Measurements from ENCODE around the gene ENDOG. TPM values are rescaled to one million over a fixed set of nuclear protein-coding genes. Genes with fewer than 3 reads are reported as not detected.
"Not testable (repeated sequence)": the region's sequence is repeated elsewhere in the genome, so short reads cannot be mapped to it uniquely, and the experiment has no call there.

ENDOG gene
- total RNA-seq, 1 experiment from 2014 or later: 16.7 TPM

DNA sequence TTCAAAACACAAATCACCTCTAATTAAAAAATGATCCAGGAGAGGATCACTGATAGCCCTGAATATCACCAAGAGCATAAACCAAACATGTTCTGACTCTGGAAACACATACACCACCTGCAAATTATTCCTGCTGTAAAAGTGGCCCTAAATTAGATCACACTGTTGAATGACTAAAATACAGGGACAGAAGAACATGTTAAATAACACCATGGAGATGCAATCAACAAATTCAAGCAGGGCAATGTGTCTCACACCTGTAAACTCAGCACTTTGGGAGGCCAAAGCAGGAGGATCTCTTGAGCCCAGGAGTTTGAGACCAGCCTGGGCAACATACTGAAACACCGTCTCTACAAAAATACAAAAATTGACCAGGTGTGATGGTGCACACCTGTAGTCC, 29.5 kb downstream of the ENDOG start:
- H3K27ac ChIP-seq (ENCODE audit: insufficient read length, low read depth, low read length): no peak overlapping the region
- H4K8ac ChIP-seq (replicated peaks; ENCODE audit: insufficient read length, low read depth, low read length): no peak overlapping the region
- H3K4me1 ChIP-seq (ENCODE audit: insufficient read depth, low read length): no peaks in the 10 kb centered on the region
- no peaks in the 10 kb centered on the region for H3K27me3 ChIP-seq (ENCODE audit: insufficient read depth, low read length)
- H2BK12ac ChIP-seq (ENCODE audit: insufficient read length, low read depth, low read length): no peak overlapping the region
- Mint-ChIP-seq H3K27me3 (ENCODE audit: low read depth) (no peaks in the 10 kb centered on the region), H3K36me3 (ENCODE audit: insufficient read depth in 1 of 3, low read depth in 3 of 3) (peaks cover 22 to 25% (median 25%) of the 10 kb centered on the region in 3 experiments), H3K4me1 (peaks cover 4 to 5% of the 10 kb centered on the region in 2 experiments; a peak in 2 of 4 replicates), H3K9me3 (peaks cover 21 to 22% of the 10 kb centered on the region in 2 experiments), H3K4me3 (no peak overlapping the region), H3K27ac (no peak overlapping the region; a peak in 1 of 7 replicates)
- DNase-seq: no peak
- H2AFZ ChIP-seq (ENCODE audit: low read length): no peak overlapping the region
- no peak overlapping the region for H3K18ac ChIP-seq (ENCODE audit: insufficient read length, low read depth, low read length)
- no peak overlapping the region for H2BK20ac ChIP-seq (ENCODE audit: low read depth, low read length, poor library complexity, severe bottlenecking)
- H4K91ac ChIP-seq (ENCODE audit: insufficient read length, low read depth, low read length): no peak overlapping the region
- no peak overlapping the region for H3K23ac ChIP-seq (ENCODE audit: insufficient read length, low read depth, low read length)
- H3K56ac ChIP-seq (ENCODE audit: insufficient read length, low read depth, low read length): no peak overlapping the region
- no peak overlapping the region for H3K9ac ChIP-seq (ENCODE audit: extremely low read depth, insufficient read length, low read length)
- no peak overlapping the region for H4K5ac ChIP-seq (ENCODE audit: insufficient read length, low read depth, low read length)
- no peaks in the 10 kb centered on the region for H3K79me1 ChIP-seq (ENCODE audit: insufficient read depth, low read depth, low read length, poor library complexity, severe bottlenecking)
- H2AK5ac ChIP-seq (ENCODE audit: insufficient read length, low read length): no peak overlapping the region
- no peak overlapping the region for H2BK5ac ChIP-seq (ENCODE audit: insufficient read length, low read length)
- H4K20me1 ChIP-seq (ENCODE audit: control insufficient read depth, insufficient read depth, insufficient read length): no peaks in the 10 kb centered on the region
- H3K4ac ChIP-seq (ENCODE audit: low read depth, low read length): no peak overlapping the region
- no peaks in the 10 kb centered on the region for H3K9me3 ChIP-seq (ENCODE audit: control insufficient read depth, low read depth, low read length)
- no peaks in the 10 kb centered on the region for H3K23me2 ChIP-seq (ENCODE audit: insufficient read length, low read depth, low read length, poor library complexity, severe bottlenecking)
- H2BK15ac ChIP-seq (ENCODE audit: low read depth, low read length): no peak overlapping the region
- WGBS (ENCODE audit: extremely low coverage, insufficient read length, low lambda C conversion rate): no CpG with 5 or more reads among the region's 1 CpG
- TF ChIP-seq, protein P1, sequence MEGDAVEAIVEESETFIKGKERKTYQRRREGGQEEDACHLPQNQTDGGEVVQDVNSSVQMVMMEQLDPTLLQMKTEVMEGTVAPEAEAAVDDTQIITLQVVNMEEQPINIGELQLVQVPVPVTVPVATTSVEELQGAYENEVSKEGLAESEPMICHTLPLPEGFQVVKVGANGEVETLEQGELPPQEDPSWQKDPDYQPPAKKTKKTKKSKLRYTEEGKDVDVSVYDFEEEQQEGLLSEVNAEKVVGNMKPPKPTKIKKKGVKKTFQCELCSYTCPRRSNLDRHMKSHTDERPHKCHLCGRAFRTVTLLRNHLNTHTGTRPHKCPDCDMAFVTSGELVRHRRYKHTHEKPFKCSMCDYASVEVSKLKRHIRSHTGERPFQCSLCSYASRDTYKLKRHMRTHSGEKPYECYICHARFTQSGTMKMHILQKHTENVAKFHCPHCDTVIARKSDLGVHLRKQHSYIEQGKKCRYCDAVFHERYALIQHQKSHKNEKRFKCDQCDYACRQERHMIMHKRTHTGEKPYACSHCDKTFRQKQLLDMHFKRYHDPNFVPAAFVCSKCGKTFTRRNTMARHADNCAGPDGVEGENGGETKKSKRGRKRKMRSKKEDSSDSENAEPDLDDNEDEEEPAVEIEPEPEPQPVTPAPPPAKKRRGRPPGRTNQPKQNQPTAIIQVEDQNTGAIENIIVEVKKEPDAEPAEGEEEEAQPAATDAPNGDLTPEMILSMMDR (conservative IDR thresholded peaks at IDR 0.05): no peak
- H3T11ph ChIP-seq (ENCODE audit: low read length): no peak overlapping the region
- H3K14ac ChIP-seq (ENCODE audit: insufficient read depth, low read length): no peak overlapping the region
- no peaks in the 10 kb centered on the region for H3K79me2 ChIP-seq (ENCODE audit: insufficient read depth, low read length)
- H2BK120ac ChIP-seq (ENCODE audit: low read depth, low read length, poor library complexity, severe bottlenecking): no peak overlapping the region
- no peak overlapping the region for H3K4me2 ChIP-seq (ENCODE audit: insufficient read depth, insufficient read length, low read length)

DNA sequence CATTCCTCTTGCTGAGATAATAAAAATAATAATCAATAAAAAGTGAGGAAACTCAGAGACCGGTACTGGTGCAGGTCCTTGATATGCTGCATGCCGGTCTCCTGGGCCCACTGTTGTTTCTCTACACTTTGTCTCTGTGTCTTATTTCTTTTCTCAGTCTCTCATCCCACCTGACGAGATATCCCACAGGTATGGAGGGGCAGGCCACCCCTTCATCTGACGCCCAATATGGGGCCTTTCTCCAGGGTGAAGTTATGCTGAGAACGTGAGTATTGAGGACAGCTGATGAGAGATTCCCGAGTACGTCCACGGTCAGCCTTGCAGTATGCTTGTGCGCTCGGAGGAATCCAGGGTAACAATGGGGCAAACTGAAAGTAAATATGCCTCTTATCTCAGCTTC, 32.7 kb downstream of the ENDOG start:
- not testable (repeated sequence) for H3K27me3 ChIP-seq (ENCODE audit: insufficient read depth, low read length); H3K4me1 Mint-ChIP-seq; DNase-seq; H3K27ac ChIP-seq (ENCODE audit: insufficient read length, low read depth, low read length); H3T11ph ChIP-seq (ENCODE audit: low read length); H2BK12ac ChIP-seq (ENCODE audit: insufficient read length, low read depth, low read length); H2AFZ ChIP-seq (ENCODE audit: low read length); H2BK120ac ChIP-seq (ENCODE audit: low read depth, low read length, poor library complexity, severe bottlenecking); H3K79me2 ChIP-seq (ENCODE audit: insufficient read depth, low read length); H3K4me3 Mint-ChIP-seq; H3K23ac ChIP-seq (ENCODE audit: insufficient read length, low read depth, low read length); H3K14ac ChIP-seq (ENCODE audit: insufficient read depth, low read length); H4K20me1 ChIP-seq (ENCODE audit: control insufficient read depth, insufficient read depth, insufficient read length); H3K79me1 ChIP-seq (ENCODE audit: insufficient read depth, low read depth, low read length, poor library complexity, severe bottlenecking); H3K4me1 ChIP-seq (ENCODE audit: insufficient read depth, low read length); H3K27ac Mint-ChIP-seq; H4K5ac ChIP-seq (ENCODE audit: insufficient read length, low read depth, low read length); H3K18ac ChIP-seq (ENCODE audit: insufficient read length, low read depth, low read length); H2BK20ac ChIP-seq (ENCODE audit: low read depth, low read length, poor library complexity, severe bottlenecking); H2AK5ac ChIP-seq (ENCODE audit: insufficient read length, low read length); H3K9me3 ChIP-seq (ENCODE audit: control insufficient read depth, low read depth, low read length); H3K23me2 ChIP-seq (ENCODE audit: insufficient read length, low read depth, low read length, poor library complexity, severe bottlenecking); H3K9ac ChIP-seq (ENCODE audit: extremely low read depth, insufficient read length, low read length); H3K4me2 ChIP-seq (ENCODE audit: insufficient read depth, insufficient read length, low read length); H3K4ac ChIP-seq (ENCODE audit: low read depth, low read length); H4K91ac ChIP-seq (ENCODE audit: insufficient read length, low read depth, low read length); H4K8ac ChIP-seq (replicated peaks; ENCODE audit: insufficient read length, low read depth, low read length); H2BK15ac ChIP-seq (ENCODE audit: low read depth, low read length); H3K56ac ChIP-seq (ENCODE audit: insufficient read length, low read depth, low read length); H2BK5ac ChIP-seq (ENCODE audit: insufficient read length, low read length); H3K27me3 Mint-ChIP-seq (ENCODE audit: low read depth)
- peaks cover 22 to 25% (median 22%) of the 10 kb centered on the region in 3 experiments for H3K36me3 Mint-ChIP-seq (ENCODE audit: insufficient read depth in 1 of 3, low read depth in 3 of 3)
- H3K9me3 Mint-ChIP-seq: peaks cover 21 to 22% of the 10 kb centered on the region in 2 experiments
- WGBS (ENCODE audit: extremely low coverage, insufficient read length, low lambda C conversion rate): no CpG with 5 or more reads among the region's 10 CpGs

Data from H9 (cell line).